Upper lobe of left lung (tissue), 4 donors: ENCODE results near the gene MBD3L5.

ENCODE experiments used
- EP300 ChIP-seq, 4 donors: sonication (generic); formaldehyde crosslinking; IDR thresholded peaks; one replicate each; pipeline ENCODE4 v1.5.1; 2017; ENCODE audit warnings: antibody characterized with exemption in 4 of 4, control low read depth in 2 of 4
- POLR2A ChIP-seq, 4 donors: fragments of 450-650 bp; IDR thresholded peaks; one replicate each; pipeline ENCODE4 v1.5.1; 2016 to 2017; ENCODE audit warnings: antibody characterized with exemption in 4 of 4, mild to moderate bottlenecking in 2 of 4
- POLR2AphosphoS5 ChIP-seq, 2 donors: sonication (generic); formaldehyde crosslinking; IDR thresholded peaks; one replicate each; pipeline ENCODE4 v1.5.1; 2017; ENCODE audit warnings: antibody characterized with exemption in 2 of 2
- TF ChIP-seq, protein P1 (sequence below), 6 experiments: fragments of 450-650 bp in 4 of 6; fragments of 200-600 bp in 2 of 6; sonication (generic) in 2 of 6; IDR thresholded peaks; one replicate each; pipeline ENCODE4 v1.5.1; 2016 to 2019; ENCODE audit warnings: antibody characterized with exemption in 6 of 6

DNA sequence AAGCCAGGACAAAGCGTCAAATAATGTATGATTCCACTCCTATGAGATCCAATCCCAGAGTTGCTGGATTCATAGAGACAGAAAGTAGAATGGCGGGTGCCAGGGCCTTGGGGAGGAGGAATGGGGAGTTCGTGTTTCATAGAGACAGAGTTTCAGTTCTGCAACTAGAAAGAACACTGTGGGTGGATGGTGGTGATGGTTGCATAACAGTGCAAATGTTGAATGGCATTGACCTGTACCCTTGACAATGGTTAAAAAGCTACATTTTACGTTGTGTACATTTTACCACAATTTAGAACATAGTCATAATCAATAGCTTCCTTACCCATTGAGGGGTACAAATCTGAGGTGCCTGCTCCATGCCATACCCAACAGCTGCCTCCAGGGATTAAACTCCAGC lies 42.5 kb upstream of the MBD3L5 start:
- TF ChIP-seq EP300 (IDR thresholded peaks at IDR 0.05) = no peak
- TF ChIP-seq, protein P1, sequence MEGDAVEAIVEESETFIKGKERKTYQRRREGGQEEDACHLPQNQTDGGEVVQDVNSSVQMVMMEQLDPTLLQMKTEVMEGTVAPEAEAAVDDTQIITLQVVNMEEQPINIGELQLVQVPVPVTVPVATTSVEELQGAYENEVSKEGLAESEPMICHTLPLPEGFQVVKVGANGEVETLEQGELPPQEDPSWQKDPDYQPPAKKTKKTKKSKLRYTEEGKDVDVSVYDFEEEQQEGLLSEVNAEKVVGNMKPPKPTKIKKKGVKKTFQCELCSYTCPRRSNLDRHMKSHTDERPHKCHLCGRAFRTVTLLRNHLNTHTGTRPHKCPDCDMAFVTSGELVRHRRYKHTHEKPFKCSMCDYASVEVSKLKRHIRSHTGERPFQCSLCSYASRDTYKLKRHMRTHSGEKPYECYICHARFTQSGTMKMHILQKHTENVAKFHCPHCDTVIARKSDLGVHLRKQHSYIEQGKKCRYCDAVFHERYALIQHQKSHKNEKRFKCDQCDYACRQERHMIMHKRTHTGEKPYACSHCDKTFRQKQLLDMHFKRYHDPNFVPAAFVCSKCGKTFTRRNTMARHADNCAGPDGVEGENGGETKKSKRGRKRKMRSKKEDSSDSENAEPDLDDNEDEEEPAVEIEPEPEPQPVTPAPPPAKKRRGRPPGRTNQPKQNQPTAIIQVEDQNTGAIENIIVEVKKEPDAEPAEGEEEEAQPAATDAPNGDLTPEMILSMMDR (IDR thresholded peaks at IDR 0.05) = no peak
- TF ChIP-seq POLR2AphosphoS5 (IDR thresholded peaks at IDR 0.05) = no peak
- TF ChIP-seq POLR2A (IDR thresholded peaks at IDR 0.05) = no peak
